SK-N-SH (cell line): ENCODE measurements around the gene GCLM. TPM values are rescaled to one million over a fixed set of nuclear protein-coding genes. Genes with fewer than 3 reads are reported as not detected.

Source experiments
- CTCF ChIA-PET: fragments of 300-600, 350-600 bp; formaldehyde crosslinking; extraction: SDS; loops from one replicate; lab custom pipeline; 2021; lab: Yijun Ruan, JAX
- POLR2A ChIA-PET: fragments of 350-600 bp; sonication (Branson Sonifier 250); formaldehyde crosslinking; extraction: SDS; loops from one replicate; lab custom pipeline; 2020; ENCODE audit warnings: antibody characterized with exemption, inconsistent platforms; lab: Yijun Ruan, JAX
- DNase-seq: peaks from one replicate; pipeline ENCODE4 v3.0.0; 2012
- H2AFZ ChIP-seq: fragments of 200-600 bp; sonication (generic); 2 replicates; pipeline ENCODE4 v1.8.1; 2016; ENCODE audit warnings: antibody characterized with exemption, mild to moderate bottlenecking, low read depth
- H3F3A ChIP-seq: fragments of 200-600 bp; sonication (generic); replicated peaks from 2 replicates; pipeline ENCODE3; 2016; ENCODE audit warnings: antibody characterized with exemption, mild to moderate bottlenecking; ENCODE audit not compliant: insufficient read depth
- H3K27ac ChIP-seq, 2 experiments: fragments of 200-500 bp in 1 of 2; fragments of 200-600 bp in 1 of 2; sonication (Bioruptor generic) in 1 of 2; sonication (generic), shearing (Covaris generic) in 1 of 2; 2 replicates each; pipeline versions ENCODE4 v1.5.1 to v1.6.1; 2014 to 2016; ENCODE audit warnings: low read depth in 2 of 2, inconsistent platforms in 1 of 2, low read length in 1 of 2, mild to moderate bottlenecking in 1 of 2, mixed read lengths in 1 of 2
- H3K27me3 ChIP-seq: fragments of 200-600 bp; sonication (generic), shearing (Covaris generic); 2 replicates; pipeline ENCODE4 v1.6.1; 2016; ENCODE audit warnings: mixed run types; ENCODE audit not compliant: insufficient read depth
- H3K36me3 ChIP-seq, 2 experiments: fragments of 200-500 bp in 1 of 2; fragments of 200-600 bp in 1 of 2; sonication (Bioruptor generic) in 1 of 2; sonication (generic) in 1 of 2; replicated peaks in 1 of 2; 2 replicates each; pipeline versions ENCODE3 to v1.5.1; 2014 to 2016; ENCODE audit warnings: low read length in 1 of 2, mild to moderate bottlenecking in 1 of 2; ENCODE audit not compliant: insufficient read depth in 2 of 2, control insufficient read depth in 1 of 2
- H3K4me1 ChIP-seq, 2 experiments: fragments of 200-500 bp in 1 of 2; fragments of 200-600 bp in 1 of 2; sonication (Bioruptor generic) in 1 of 2; sonication (generic), shearing (Covaris generic) in 1 of 2; 2 replicates each; pipeline versions ENCODE4 v1.5.1 to v1.6.1; 2014 to 2016; ENCODE audit warnings: low read depth in 1 of 2, low read length in 1 of 2, mixed run types in 1 of 2; ENCODE audit not compliant: insufficient read depth in 2 of 2, control insufficient read depth in 1 of 2
- H3K4me2 ChIP-seq: fragments of 200-600 bp; sonication (generic), shearing (Covaris generic); 2 replicates; pipeline ENCODE4 v1.6.1; 2017; ENCODE audit warnings: mixed run types
- H3K4me3 ChIP-seq, 2 experiments: fragments of 200-500 bp in 1 of 2; fragments of 200-600 bp in 1 of 2; sonication (Bioruptor generic) in 1 of 2; sonication (generic), shearing (Covaris generic) in 1 of 2; 2 replicates each; pipeline versions ENCODE4 v1.5.1 to v1.8.1; 2014 to 2016; ENCODE audit warnings: low read depth in 2 of 2, inconsistent platforms in 1 of 2, low read length in 1 of 2, mild to moderate bottlenecking in 1 of 2, mixed read lengths in 1 of 2, moderate library complexity in 1 of 2
- H3K79me2 ChIP-seq: fragments of 200-600 bp; sonication (generic); 2 replicates; pipeline ENCODE4 v1.8.1; 2017; ENCODE audit warnings: mild to moderate bottlenecking; ENCODE audit not compliant: insufficient read depth
- H3K9ac ChIP-seq: fragments of 200-600 bp; sonication (generic); 2 replicates; pipeline ENCODE4 v1.6.1; 2017; ENCODE audit warnings: mixed run types
- H3K9me2 ChIP-seq: fragments of 200-600 bp; sonication (generic); 2 replicates; pipeline ENCODE4 v1.6.1; 2017; ENCODE audit warnings: mixed run types
- H3K9me3 ChIP-seq: fragments of 200-600 bp; sonication (generic); 2 replicates; pipeline ENCODE4 v1.6.1; 2017; ENCODE audit warnings: mixed run types, mild to moderate bottlenecking, moderate library complexity
- H4K20me1 ChIP-seq: fragments of 200-600 bp; sonication (generic); 2 replicates; pipeline ENCODE4 v1.6.1; 2017; ENCODE audit warnings: mild to moderate bottlenecking, mixed run types; ENCODE audit not compliant: insufficient read depth
- ELF1 ChIP-seq: IDR thresholded peaks from 2 replicates; pipeline ENCODE4 v1.4.0; 2012
- EZH2phosphoT487 ChIP-seq: fragments of 200-600 bp; sonication (generic); IDR thresholded peaks from 2 replicates; pipeline ENCODE4 v1.6.1; 2017; ENCODE audit warnings: low read depth, mixed run types, mild to moderate bottlenecking, antibody characterized with exemption, moderate library complexity, borderline replicate concordance
- FOXM1 ChIP-seq: IDR thresholded peaks from 2 replicates; pipeline ENCODE4 v1.4.0; 2012; ENCODE audit warnings: low read depth, mild to moderate bottlenecking
- GABPA ChIP-seq: IDR thresholded peaks from 2 replicates; pipeline ENCODE4 v1.4.0; 2012; ENCODE audit warnings: low read depth, mild to moderate bottlenecking
- MEF2A ChIP-seq: IDR thresholded peaks from 2 replicates; pipeline ENCODE4 v1.4.0; 2012; ENCODE audit warnings: low read depth, borderline replicate concordance
- MXI1 ChIP-seq: IDR thresholded peaks from 2 replicates; pipeline ENCODE4 v1.6.1; 2012; ENCODE audit warnings: mild to moderate bottlenecking, low read depth, low read length, improper control_type of control experiment
- NFIC ChIP-seq: IDR thresholded peaks from 2 replicates; pipeline ENCODE4 v1.4.0; 2012; ENCODE audit warnings: borderline replicate concordance
- RAD21 ChIP-seq: IDR thresholded peaks from 2 replicates; pipeline ENCODE4 v1.6.1; 2012; ENCODE audit warnings: mild to moderate bottlenecking, low read length
- RFX5 ChIP-seq: IDR thresholded peaks from 2 replicates; pipeline ENCODE4 v1.6.1; 2012; ENCODE audit warnings: mild to moderate bottlenecking, improper control_type of control experiment, low read length
- SMC3 ChIP-seq: IDR thresholded peaks from 2 replicates; pipeline ENCODE4 v1.6.1; 2012; ENCODE audit warnings: low read depth, low read length, improper control_type of control experiment
- TAF1 ChIP-seq: IDR thresholded peaks from 2 replicates; pipeline ENCODE4 v1.6.1; 2012; ENCODE audit warnings: low read depth, mild to moderate bottlenecking, low read length, moderate library complexity, borderline replicate concordance
- TCF12 ChIP-seq: IDR thresholded peaks from 2 replicates; pipeline ENCODE4 v1.4.0; 2012
- TEAD4 ChIP-seq: IDR thresholded peaks from 2 replicates; pipeline ENCODE4 v1.4.0; 2012; ENCODE audit warnings: mild to moderate bottlenecking, borderline replicate concordance; ENCODE audit not compliant: insufficient read depth
- YY1 ChIP-seq: IDR thresholded peaks from 2 replicates; pipeline ENCODE4 v1.4.0; 2012; ENCODE audit warnings: low read depth, mild to moderate bottlenecking
- whole genome bisulfite sequencing: methylation state at CpG from one replicate; pipeline ENCODE4 v1.1.6; 2017; ENCODE audit warnings: low lambda C conversion rate; 5-methylcytosine and 5-hydroxymethylcytosine counted together
- polyA plus RNA-seq, 3 experiments: library from polyadenylated mRNA; depleted of rRNA; stranded (reverse); fragments of >200 nt; gene quantifications; 2 replicates each; pipeline ENCODE4 v1.2.3, GENCODE V29; 2012
- TF ChIP-seq, protein P1 (sequence below): IDR thresholded peaks from 2 replicates; pipeline ENCODE4; 2012
- TF ChIP-seq, protein P2 (sequence below): IDR thresholded peaks from 2 replicates; pipeline ENCODE4 v1.4.0; 2012; ENCODE audit warnings: low read depth, borderline replicate concordance
- TF ChIP-seq, protein P3 (sequence below): fragments of 200-600 bp; sonication (generic); IDR thresholded peaks from 2 replicates; pipeline ENCODE4 v1.6.1; 2017; ENCODE audit warnings: antibody characterized with exemption, mild to moderate bottlenecking, moderate library complexity
- TF ChIP-seq, protein P4 (sequence below): fragments of 150-350 bp; IDR thresholded peaks from 2 replicates; pipeline ENCODE4 v1.6.1; 2017; ENCODE audit warnings: antibody characterized with exemption, low read length, low read depth, borderline replicate concordance
- TF ChIP-seq, protein P5 (sequence below): IDR thresholded peaks from 2 replicates; pipeline ENCODE4 v1.6.1; 2012; ENCODE audit warnings: mild to moderate bottlenecking, low read depth, low read length, moderate library complexity

GCLM gene
- polyA plus RNA-seq, 1 of the 3 experiments (the other 2 are of a cell fraction), result 9.4 TPM

DNA sequence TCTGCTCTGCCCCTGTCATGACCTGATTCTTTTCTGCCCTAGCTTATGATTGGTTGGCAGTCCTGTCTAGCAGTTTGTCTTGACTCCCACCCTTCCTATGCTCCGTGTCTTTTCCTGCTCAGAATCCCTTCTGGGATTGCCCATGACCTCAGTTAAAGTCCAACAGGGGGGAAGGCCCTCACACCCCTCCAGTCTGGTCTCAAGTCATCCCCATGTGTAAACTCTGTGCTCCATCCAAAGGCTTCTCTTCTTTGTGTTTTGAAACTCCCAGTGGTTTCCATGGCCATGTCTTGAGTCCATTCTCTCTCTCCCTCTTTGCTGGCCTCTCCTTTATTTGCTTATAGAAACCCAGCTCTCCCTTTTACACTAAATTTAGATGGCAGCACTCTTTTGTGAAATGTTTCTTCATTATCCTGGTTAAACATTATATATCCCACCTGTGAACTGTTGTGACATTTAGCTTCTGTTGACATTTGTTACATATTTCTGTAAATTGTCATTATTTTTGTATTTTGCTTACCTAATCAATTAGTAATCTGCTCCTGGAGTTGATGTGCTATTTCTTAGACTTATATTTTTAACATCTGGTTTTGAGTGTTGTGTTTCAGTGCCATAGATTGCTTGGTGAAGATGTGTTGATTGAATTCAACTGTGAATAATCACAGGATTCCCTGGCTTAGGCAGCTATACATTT lies 48.9 kb upstream of the GCLM start:
- ChIA-PET POLR2A (no interaction called here), CTCF (interaction anchor here (1.1 to 1.7 kb wide), 3 partner anchors 11 to 49 kb away, joined by 3 to 6 read pairs (median 3); partner anchors contain the start of gene GCLM)
- TF ChIP-seq, protein P1, sequence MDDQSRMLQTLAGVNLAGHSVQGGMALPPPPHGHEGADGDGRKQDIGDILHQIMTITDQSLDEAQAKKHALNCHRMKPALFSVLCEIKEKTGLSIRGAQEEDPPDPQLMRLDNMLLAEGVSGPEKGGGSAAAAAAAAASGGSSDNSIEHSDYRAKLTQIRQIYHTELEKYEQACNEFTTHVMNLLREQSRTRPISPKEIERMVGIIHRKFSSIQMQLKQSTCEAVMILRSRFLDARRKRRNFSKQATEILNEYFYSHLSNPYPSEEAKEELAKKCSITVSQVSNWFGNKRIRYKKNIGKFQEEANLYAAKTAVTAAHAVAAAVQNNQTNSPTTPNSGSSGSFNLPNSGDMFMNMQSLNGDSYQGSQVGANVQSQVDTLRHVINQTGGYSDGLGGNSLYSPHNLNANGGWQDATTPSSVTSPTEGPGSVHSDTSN, result no peak
- TF ChIP-seq GABPA, result no peak
- no peak for TF ChIP-seq RFX5
- TF ChIP-seq MEF2A, result no peak
- TF ChIP-seq, protein P2, sequence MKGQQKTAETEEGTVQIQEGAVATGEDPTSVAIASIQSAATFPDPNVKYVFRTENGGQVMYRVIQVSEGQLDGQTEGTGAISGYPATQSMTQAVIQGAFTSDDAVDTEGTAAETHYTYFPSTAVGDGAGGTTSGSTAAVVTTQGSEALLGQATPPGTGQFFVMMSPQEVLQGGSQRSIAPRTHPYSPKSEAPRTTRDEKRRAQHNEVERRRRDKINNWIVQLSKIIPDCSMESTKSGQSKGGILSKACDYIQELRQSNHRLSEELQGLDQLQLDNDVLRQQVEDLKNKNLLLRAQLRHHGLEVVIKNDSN, result no peak
- TF ChIP-seq EZH2phosphoT487, result no peak
- TF ChIP-seq, protein P3, sequence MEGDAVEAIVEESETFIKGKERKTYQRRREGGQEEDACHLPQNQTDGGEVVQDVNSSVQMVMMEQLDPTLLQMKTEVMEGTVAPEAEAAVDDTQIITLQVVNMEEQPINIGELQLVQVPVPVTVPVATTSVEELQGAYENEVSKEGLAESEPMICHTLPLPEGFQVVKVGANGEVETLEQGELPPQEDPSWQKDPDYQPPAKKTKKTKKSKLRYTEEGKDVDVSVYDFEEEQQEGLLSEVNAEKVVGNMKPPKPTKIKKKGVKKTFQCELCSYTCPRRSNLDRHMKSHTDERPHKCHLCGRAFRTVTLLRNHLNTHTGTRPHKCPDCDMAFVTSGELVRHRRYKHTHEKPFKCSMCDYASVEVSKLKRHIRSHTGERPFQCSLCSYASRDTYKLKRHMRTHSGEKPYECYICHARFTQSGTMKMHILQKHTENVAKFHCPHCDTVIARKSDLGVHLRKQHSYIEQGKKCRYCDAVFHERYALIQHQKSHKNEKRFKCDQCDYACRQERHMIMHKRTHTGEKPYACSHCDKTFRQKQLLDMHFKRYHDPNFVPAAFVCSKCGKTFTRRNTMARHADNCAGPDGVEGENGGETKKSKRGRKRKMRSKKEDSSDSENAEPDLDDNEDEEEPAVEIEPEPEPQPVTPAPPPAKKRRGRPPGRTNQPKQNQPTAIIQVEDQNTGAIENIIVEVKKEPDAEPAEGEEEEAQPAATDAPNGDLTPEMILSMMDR, result no peak
- no peak for TF ChIP-seq TEAD4
- H3K79me2 ChIP-seq, result no peaks in the 10 kb centered on the region
- DNase-seq, result no peak
- H3F3A ChIP-seq, result no peaks in the 10 kb centered on the region
- H3K4me3 ChIP-seq, result no peak overlapping the region
- no peak overlapping the region for H3K4me2 ChIP-seq
- no peak overlapping the region for H3K27ac ChIP-seq
- no peaks in the 10 kb centered on the region for H3K36me3 ChIP-seq
- no peaks in the 10 kb centered on the region for H3K27me3 ChIP-seq
- H3K4me1 ChIP-seq, result no peaks in the 10 kb centered on the region
- H3K9ac ChIP-seq, result no peak overlapping the region
- H3K9me3 ChIP-seq, result peaks cover 5% of the 10 kb centered on the region
- no peaks in the 10 kb centered on the region for H4K20me1 ChIP-seq
- 14% methylated on average over 1 of the region's 1 CpG for WGBS
- no peaks in the 10 kb centered on the region for H3K9me2 ChIP-seq
- H2AFZ ChIP-seq, result no peak overlapping the region

DNA sequence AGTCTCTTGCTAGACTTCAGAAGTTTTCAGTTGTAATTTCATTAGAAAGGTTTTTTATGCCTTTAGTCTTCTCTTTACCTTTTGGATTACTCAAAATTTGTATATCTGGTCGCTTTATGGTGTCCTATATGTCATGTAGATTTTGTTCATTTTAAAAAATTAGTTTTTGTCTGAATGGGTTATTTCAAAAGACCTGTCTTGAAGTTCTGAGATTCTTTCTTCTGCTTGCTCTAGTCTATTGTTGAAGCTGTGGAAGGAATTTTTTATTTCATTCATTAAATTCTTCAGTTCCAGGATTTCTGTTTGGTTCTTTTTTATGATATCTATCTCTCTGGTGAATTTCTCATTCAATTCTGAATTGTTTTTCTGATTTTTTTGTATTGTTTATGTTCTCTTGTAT lies 46.5 kb upstream of the GCLM start:
- ChIA-PET CTCF (no interaction called here), POLR2A (no interaction called here)
- Histone ChIP-seq H3K79me2 (no peaks in the 10 kb centered on the region), H3K36me3 (no peaks in the 10 kb centered on the region), H3K27ac (no peak overlapping the region), H3K4me2 (no peak overlapping the region), H3F3A (no peaks in the 10 kb centered on the region), H3K4me1 (no peaks in the 10 kb centered on the region), H3K9me3 (peaks cover 5% of the 10 kb centered on the region), H2AFZ (no peak overlapping the region), H4K20me1 (no peaks in the 10 kb centered on the region), H3K9me2 (no peaks in the 10 kb centered on the region), H3K4me3 (no peak overlapping the region), H3K27me3 (no peaks in the 10 kb centered on the region), H3K9ac (no peak overlapping the region)
- DNase-seq, result no peak
- WGBS, result 24% methylated on average over 1 of the region's 1 CpG
- no peak for TF ChIP-seq TAF1
- TF ChIP-seq, protein P4, sequence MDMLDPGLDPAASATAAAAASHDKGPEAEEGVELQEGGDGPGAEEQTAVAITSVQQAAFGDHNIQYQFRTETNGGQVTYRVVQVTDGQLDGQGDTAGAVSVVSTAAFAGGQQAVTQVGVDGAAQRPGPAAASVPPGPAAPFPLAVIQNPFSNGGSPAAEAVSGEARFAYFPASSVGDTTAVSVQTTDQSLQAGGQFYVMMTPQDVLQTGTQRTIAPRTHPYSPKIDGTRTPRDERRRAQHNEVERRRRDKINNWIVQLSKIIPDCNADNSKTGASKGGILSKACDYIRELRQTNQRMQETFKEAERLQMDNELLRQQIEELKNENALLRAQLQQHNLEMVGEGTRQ, result no peak
- TF ChIP-seq, protein P5, sequence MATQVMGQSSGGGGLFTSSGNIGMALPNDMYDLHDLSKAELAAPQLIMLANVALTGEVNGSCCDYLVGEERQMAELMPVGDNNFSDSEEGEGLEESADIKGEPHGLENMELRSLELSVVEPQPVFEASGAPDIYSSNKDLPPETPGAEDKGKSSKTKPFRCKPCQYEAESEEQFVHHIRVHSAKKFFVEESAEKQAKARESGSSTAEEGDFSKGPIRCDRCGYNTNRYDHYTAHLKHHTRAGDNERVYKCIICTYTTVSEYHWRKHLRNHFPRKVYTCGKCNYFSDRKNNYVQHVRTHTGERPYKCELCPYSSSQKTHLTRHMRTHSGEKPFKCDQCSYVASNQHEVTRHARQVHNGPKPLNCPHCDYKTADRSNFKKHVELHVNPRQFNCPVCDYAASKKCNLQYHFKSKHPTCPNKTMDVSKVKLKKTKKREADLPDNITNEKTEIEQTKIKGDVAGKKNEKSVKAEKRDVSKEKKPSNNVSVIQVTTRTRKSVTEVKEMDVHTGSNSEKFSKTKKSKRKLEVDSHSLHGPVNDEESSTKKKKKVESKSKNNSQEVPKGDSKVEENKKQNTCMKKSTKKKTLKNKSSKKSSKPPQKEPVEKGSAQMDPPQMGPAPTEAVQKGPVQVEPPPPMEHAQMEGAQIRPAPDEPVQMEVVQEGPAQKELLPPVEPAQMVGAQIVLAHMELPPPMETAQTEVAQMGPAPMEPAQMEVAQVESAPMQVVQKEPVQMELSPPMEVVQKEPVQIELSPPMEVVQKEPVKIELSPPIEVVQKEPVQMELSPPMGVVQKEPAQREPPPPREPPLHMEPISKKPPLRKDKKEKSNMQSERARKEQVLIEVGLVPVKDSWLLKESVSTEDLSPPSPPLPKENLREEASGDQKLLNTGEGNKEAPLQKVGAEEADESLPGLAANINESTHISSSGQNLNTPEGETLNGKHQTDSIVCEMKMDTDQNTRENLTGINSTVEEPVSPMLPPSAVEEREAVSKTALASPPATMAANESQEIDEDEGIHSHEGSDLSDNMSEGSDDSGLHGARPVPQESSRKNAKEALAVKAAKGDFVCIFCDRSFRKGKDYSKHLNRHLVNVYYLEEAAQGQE, result no peak
- no peak for TF ChIP-seq TEAD4
- no peak for TF ChIP-seq ELF1
- no peak for TF ChIP-seq MXI1
- TF ChIP-seq YY1, result no peak
- no peak for TF ChIP-seq TCF12
- TF ChIP-seq NFIC, result no peak
- TF ChIP-seq RAD21, result no peak
- no peak for TF ChIP-seq FOXM1
- TF ChIP-seq, protein P2, result no peak
- TF ChIP-seq SMC3, result no peak
